HCT116 (cell line): ENCODE results near the gene SLC27A3. TPM values are rescaled to one million over a fixed set of nuclear protein-coding genes. Genes with fewer than 3 reads are reported as not detected.

Experiments used
- ATAC-seq: fragments of 200-7000 bp; cut with Tn5 transposase; 2 replicates; pipeline ENCODE4 v1.9.1; 2020; ENCODE audit warnings: mild to moderate bottlenecking, moderate library complexity
- BruUV-seq: library from RNA; stranded (reverse); fragments of 400-500 nt; replicated peaks from 2 replicates; lab custom pipeline; 2021; lab: Mats Ljungman, UMichigan
- CTCF ChIA-PET: fragments of 300-600 bp; sonication (Branson Sonifier 250); formaldehyde crosslinking; loops from one replicate; lab custom pipeline; 2021; ENCODE audit warnings: antibody characterized with exemption; lab: Charles Lee
- POLR2A ChIA-PET: fragments of 300-600, 350-600 bp; sonication (Branson Sonifier 250); formaldehyde crosslinking; loops from one replicate; lab custom pipeline; 2021; ENCODE audit warnings: antibody characterized with exemption; lab: Charles Lee
- RAD21 ChIA-PET, 2 experiments: fragments of 300-600 bp; sonication (Branson Sonifier 250); formaldehyde crosslinking; loops; one replicate each; lab custom pipeline; 2023; ENCODE audit warnings: low total read pairs in 2 of 2; ENCODE audit not compliant: uncharacterized antibody in 2 of 2, unreplicated experiment in 2 of 2, low non-redundant PET in 1 of 2; lab: Charles Lee
- DNase-seq: peaks from one replicate; pipeline ENCODE4 v3.0.0-alpha.2; 2010; ENCODE audit warnings: low read depth, low spot score
- H2AFZ ChIP-seq: fragments of 200-600 bp; shearing (Covaris generic), sonication (generic); 2 replicates; pipeline ENCODE4 v1.6.1; 2017; ENCODE audit warnings: low read depth, mixed run types, mixed read lengths, antibody characterized with exemption, low read length; ENCODE audit not compliant: poor library complexity, severe bottlenecking
- H3K27ac ChIP-seq: 2 replicates; pipeline ENCODE4 v1.5.1; 2012; ENCODE audit warnings: low read depth, low read length
- H3K27me3 ChIP-seq: fragments of 200-600 bp; sonication (generic); 2 replicates; pipeline ENCODE4 v1.6.1; 2016; ENCODE audit warnings: mixed run types, low read length, mixed read lengths; ENCODE audit not compliant: insufficient read depth
- H3K36me3 ChIP-seq, 2 experiments: fragments of 200-500 bp in 1 of 2; fragments of 200-600 bp in 1 of 2; sonication (Bioruptor generic) in 1 of 2; sonication (generic) in 1 of 2; 2 replicates each; pipeline versions ENCODE4 v1.5.1 to v1.6.1; 2014 to 2016; ENCODE audit warnings: low read length in 2 of 2, inconsistent platforms in 1 of 2, mixed read lengths in 1 of 2, mixed run types in 1 of 2; ENCODE audit not compliant: insufficient read depth in 2 of 2, control insufficient read depth in 1 of 2
- H3K4me1 ChIP-seq, 2 experiments: fragments of 200-600 bp in 1 of 2; sonication (generic) in 1 of 2; 2 replicates each; pipeline versions ENCODE4 v1.5.1 to v1.6.1; 2012 to 2017; ENCODE audit warnings: low read length in 2 of 2, inconsistent platforms in 1 of 2, mild to moderate bottlenecking in 1 of 2, mixed read lengths in 1 of 2, mixed run types in 1 of 2, moderate library complexity in 1 of 2; ENCODE audit not compliant: insufficient read depth in 2 of 2, control insufficient read depth in 1 of 2
- H3K4me2 ChIP-seq: fragments of 200-600 bp; sonication (generic); 2 replicates; pipeline ENCODE4 v1.6.1; 2017; ENCODE audit warnings: mixed run types, low read length, mixed read lengths
- H3K4me3 ChIP-seq, 2 experiments: fragments of 200-600 bp in 1 of 2; sonication (generic) in 1 of 2; replicated peaks in 1 of 2; 2 replicates each; pipeline ENCODE4 v1.5.1; 2011 to 2016; ENCODE audit warnings: low read length in 2 of 2, control low read depth in 1 of 2, low read depth in 1 of 2, mild to moderate bottlenecking in 1 of 2, mixed read lengths in 1 of 2, mixed run types in 1 of 2
- H3K79me2 ChIP-seq: fragments of 200-600 bp; sonication (generic); 2 replicates; pipeline ENCODE4 v1.6.1; 2017; ENCODE audit warnings: mild to moderate bottlenecking, mixed run types, low read length, moderate library complexity, mixed read lengths; ENCODE audit not compliant: insufficient read depth
- H3K9ac ChIP-seq: fragments of 200-600 bp; sonication (generic); 2 replicates; pipeline ENCODE4 v1.6.1; 2016; ENCODE audit warnings: low read length, mixed read lengths
- H3K9me2 ChIP-seq: fragments of 200-600 bp; sonication (generic), shearing (Covaris generic); 2 replicates; pipeline ENCODE4 v1.6.1; 2017; ENCODE audit warnings: mixed run types, mild to moderate bottlenecking, moderate library complexity; ENCODE audit not compliant: insufficient read depth
- H3K9me3 ChIP-seq, 2 experiments: fragments of 200-500 bp in 1 of 2; fragments of 200-600 bp in 1 of 2; sonication (Bioruptor generic) in 1 of 2; sonication (generic) in 1 of 2; 2 replicates each; pipeline ENCODE4 v1.6.1; 2014 to 2017; ENCODE audit warnings: low read length in 2 of 2, mixed read lengths in 2 of 2, inconsistent platforms in 1 of 2, low read depth in 1 of 2, mild to moderate bottlenecking in 1 of 2, mixed run types in 1 of 2, moderate library complexity in 1 of 2; ENCODE audit not compliant: control insufficient read depth in 1 of 2, insufficient read depth in 1 of 2
- H4K20me1 ChIP-seq: fragments of 200-600 bp; sonication (generic), shearing (Covaris generic); 2 replicates; pipeline ENCODE4 v1.6.1; 2017; ENCODE audit warnings: mixed run types, mild to moderate bottlenecking, moderate library complexity; ENCODE audit not compliant: insufficient read depth
- CBX3 ChIP-seq: IDR thresholded peaks from 2 replicates; pipeline ENCODE4 v1.6.1; 2012; ENCODE audit warnings: low read depth
- CEBPB ChIP-seq: IDR thresholded peaks from 2 replicates; pipeline ENCODE4 v1.6.1; 2012; ENCODE audit warnings: low read depth
- CTCF ChIP-seq, 3 experiments: fragments of 200-600 bp in 1 of 3; sonication (generic) in 1 of 3; IDR thresholded peaks in 2 of 3; conservative IDR thresholded peaks in 1 of 3; 2 replicates each; pipeline ENCODE4 v1.5.1; 2012 to 2017; ENCODE audit warnings: low read depth in 2 of 3, low read length in 2 of 3, antibody characterized with exemption in 1 of 3, borderline replicate concordance in 1 of 3, control low read depth in 1 of 3, mild to moderate bottlenecking in 1 of 3, mixed read lengths in 1 of 3, mixed run types in 1 of 3, moderate library complexity in 1 of 3; ENCODE audit not compliant: insufficient read depth in 1 of 3
- ELF1 ChIP-seq: IDR thresholded peaks from 2 replicates; pipeline ENCODE4 v1.6.1; 2012; ENCODE audit warnings: low read depth, borderline replicate concordance
- EZH2phosphoT487 ChIP-seq: fragments of 200-600 bp; IDR thresholded peaks from 2 replicates; pipeline ENCODE4 v1.6.1; 2018; ENCODE audit warnings: antibody characterized with exemption, borderline replicate concordance
- FOSL1 ChIP-seq: IDR thresholded peaks from 2 replicates; pipeline ENCODE4 v1.6.1; 2012; ENCODE audit warnings: low read depth
- JUND ChIP-seq: IDR thresholded peaks from 2 replicates; pipeline ENCODE4 v1.6.1; 2012
- MAX ChIP-seq: IDR thresholded peaks from 2 replicates; pipeline ENCODE4 v1.6.1; 2012
- POLR2AphosphoS5 ChIP-seq: IDR thresholded peaks from 2 replicates; pipeline ENCODE4 v1.6.1; 2011; ENCODE audit warnings: mild to moderate bottlenecking, low read depth, low read length, moderate library complexity
- RAD21 ChIP-seq: IDR thresholded peaks from 2 replicates; pipeline ENCODE4 v1.6.1; 2012; ENCODE audit warnings: low read depth, mild to moderate bottlenecking
- REST ChIP-seq: IDR thresholded peaks from 2 replicates; pipeline ENCODE4 v1.6.1; 2012; ENCODE audit warnings: low read depth
- SRF ChIP-seq: IDR thresholded peaks from 2 replicates; pipeline ENCODE4 v1.6.1; 2012; ENCODE audit warnings: low read depth
- TCF7L2 ChIP-seq: IDR thresholded peaks from 2 replicates; pipeline ENCODE4 v1.7.0; 2011; ENCODE audit warnings: borderline replicate concordance, inconsistent platforms; ENCODE audit not compliant: insufficient read depth, insufficient read length; ENCODE audit errors: extremely low read depth
- YY1 ChIP-seq: IDR thresholded peaks from 2 replicates; pipeline ENCODE4 v1.6.1; 2011; ENCODE audit warnings: low read length, low read depth, moderate library complexity, mild to moderate bottlenecking; ENCODE audit not compliant: insufficient replicate concordance; ENCODE audit errors: extremely low read depth
- ZBTB33 ChIP-seq: IDR thresholded peaks from 2 replicates; pipeline ENCODE4 v1.6.1; 2011; ENCODE audit warnings: mild to moderate bottlenecking, low read length, moderate library complexity; ENCODE audit not compliant: insufficient replicate concordance; ENCODE audit errors: extremely low read depth
- ZFX ChIP-seq: fragments of 450-650 bp; IDR thresholded peaks from 2 replicates; pipeline ENCODE4 v1.6.1; 2017
- ZNF274 ChIP-seq: fragments of 200-500 bp; sonication (Bioruptor generic); IDR thresholded peaks from 2 replicates; pipeline ENCODE4 v1.6.1; 2014; ENCODE audit warnings: mild to moderate bottlenecking, low read depth, low read length, inconsistent platforms
- intact Hi-C: fragments of 100-400 bp; cut with micrococcal nuclease; formaldehyde crosslinking; loops from 2 replicates; pipeline ENCODE4 v1.10.0; 2022
- total RNA-seq: library from RNA; stranded (reverse); gene quantifications from one replicate; pipeline ENCODE4 v1.2.1, GENCODE V29; 2021; ENCODE audit not compliant: unreplicated experiment

The SLC27A3 gene
- total RNA-seq, 1 experiment from 2014 or later, result 14.3 TPM

- TF ChIP-seq FOSL1 (no peak), REST (no peak), ZBTB33 (no peak), YY1 (no peak), CBX3 (no peak), JUND (no peak), EZH2phosphoT487 (no peak), ZFX (no peak), SRF (no peak), CTCF (IDR thresholded peaks at IDR 0.05 in 2 of 3, conservative IDR thresholded peaks at IDR 0.05 in 1 of 3; ENCODE audit: borderline replicate concordance in 1 of 3, insufficient read depth in 1 of 3, low read depth in 2 of 3, low read length in 2 of 3) (no peak), ZNF274 (no peak), TCF7L2 (no peak), RAD21 (no peak), MAX (no peak), POLR2AphosphoS5 (no peak), CEBPB (no peak), ELF1 (no peak)
- ChIA-PET CTCF (interaction anchor here (1.4 kb wide), 1 partner anchor 17 kb away, joined by 3 read pairs; no protein-coding TSS in a partner anchor), RAD21 (no interaction called here), POLR2A (no interaction called here)
- H2AFZ ChIP-seq, result no peak overlapping the region
- no peaks in the 10 kb centered on the region for H3K27me3 ChIP-seq
- intact Hi-C loops, result loop anchor here (5.0 to 10.0 kb wide), 3 partner anchors 105 to 207 kb away; partner anchors contain the start of genes ILF2, NPR1, RAB13 and SLC39A1
- H3K9me2 ChIP-seq, result no peaks in the 10 kb centered on the region
- no peaks in the 10 kb centered on the region for H3K36me3 ChIP-seq
- peaks cover 13 to 32% of the 10 kb centered on the region in 2 experiments for H3K4me1 ChIP-seq
- H3K4me2 ChIP-seq, result no peak overlapping the region
- no peaks in the 10 kb centered on the region for H3K9me3 ChIP-seq
- no peaks in the 10 kb centered on the region for H4K20me1 ChIP-seq
- no peak overlapping the region for H3K9ac ChIP-seq
- H3K27ac ChIP-seq, result no peak overlapping the region
- DNase-seq, result no peak
- H3K79me2 ChIP-seq, result no peaks in the 10 kb centered on the region
- H3K4me3 ChIP-seq, result no peak overlapping the region
- no peak for ATAC-seq
- BruUV-seq, result no TSS peak
These were observed 4.8 kb downstream of the SLC27A3 start for GRCh38 chr1:153779781-153780541.
